GM12878 (cell line): ENCODE results near the gene DNMBP. TPM values are rescaled to one million over a fixed set of nuclear protein-coding genes. Genes with fewer than 3 reads are reported as not detected.

Experiments used
- ATAC-seq: fragments of 200-7000 bp; cut with Tn5 transposase; 3 replicates; pipeline ENCODE4 v1.9.1; 2020; ENCODE audit warnings: mild to moderate bottlenecking, moderate library complexity
- BruUV-seq: library from RNA; stranded (reverse); fragments of 400-500 nt; replicated peaks from 2 replicates; lab custom pipeline; 2021; lab: Mats Ljungman, UMichigan
- CTCF ChIA-PET: fragments of 300-600 bp; sonication (Branson Sonifier 250); formaldehyde crosslinking; extraction: SDS; loops from one replicate; lab custom pipeline; 2021; ENCODE audit warnings: inconsistent platforms; lab: Yijun Ruan, JAX
- POLR2A ChIA-PET: fragments of 350-600 bp; formaldehyde crosslinking; extraction: SDS; loops from one replicate; lab custom pipeline; 2021; ENCODE audit warnings: inconsistent platforms; lab: Charles Lee
- RAD21 ChIA-PET: fragments of 300-600 bp; sonication (Branson Sonifier 250); formaldehyde crosslinking; loops from one replicate; lab custom pipeline; 2023; ENCODE audit warnings: antibody characterized with exemption; ENCODE audit not compliant: unreplicated experiment; lab: Charles Lee
- SMC1A ChIA-PET: fragments of 300-600 bp; sonication (Branson Sonifier 250); formaldehyde crosslinking; loops from one replicate; lab custom pipeline; 2023; ENCODE audit not compliant: unreplicated experiment, uncharacterized antibody; lab: Charles Lee
- DNase-seq: peaks from one replicate; pipeline ENCODE4 v3.0.0-alpha.2; 2011; ENCODE audit warnings: low read depth, low spot score
- FAIRE-seq: peaks from 3 replicates; lab custom pipeline; 2011; peaks lifted over from hg19 to GRCh38; lab: Jason Lieb, UNC
- H2AFZ ChIP-seq: 2 replicates; pipeline ENCODE4 v1.6.0; 2011; ENCODE audit warnings: low read depth, low read length, control low read depth; ENCODE audit not compliant: control insufficient read depth
- H3K27ac ChIP-seq: 2 replicates; pipeline ENCODE4 v1.5.1; 2011; ENCODE audit warnings: control low read depth; ENCODE audit not compliant: control insufficient read depth, insufficient read depth
- H3K27me3 ChIP-seq, 2 experiments: replicated peaks in 1 of 2; 2 replicates each; pipeline versions ENCODE4 v1.6.0 to v1.6.1; 2011; ENCODE audit warnings: low read length in 1 of 2; ENCODE audit not compliant: control insufficient read depth in 2 of 2, insufficient read depth in 2 of 2
- H3K36me3 ChIP-seq, 2 experiments: 2 replicates each; pipeline ENCODE4 v1.5.1; 2011; ENCODE audit warnings: low read length in 1 of 2; ENCODE audit not compliant: control insufficient read depth in 2 of 2, insufficient read depth in 2 of 2
- H3K4me1 ChIP-seq: 2 replicates; pipeline ENCODE4 v1.6.1; 2011; ENCODE audit warnings: mild to moderate bottlenecking, low read length, moderate library complexity, mixed read lengths; ENCODE audit not compliant: control insufficient read depth, insufficient read depth
- H3K4me2 ChIP-seq: 2 replicates; pipeline ENCODE4 v1.6.0; 2011; ENCODE audit warnings: control low read depth; ENCODE audit not compliant: control insufficient read depth, insufficient read depth
- H3K4me3 ChIP-seq: fragments of 200-600 bp; sonication (generic); 2 replicates; pipeline ENCODE4 v1.5.1; 2016
- H3K79me2 ChIP-seq: 2 replicates; pipeline ENCODE4 v1.6.0; 2011; ENCODE audit warnings: low read length; ENCODE audit not compliant: control insufficient read depth, insufficient read depth
- H3K9ac ChIP-seq: 2 replicates; pipeline ENCODE4 v1.8.0; 2011; ENCODE audit warnings: low read length, control low read depth, mixed read lengths; ENCODE audit not compliant: control insufficient read depth, insufficient read depth
- H3K9me3 ChIP-seq: replicated peaks from 3 replicates; pipeline ENCODE4 v1.5.1; 2011; ENCODE audit warnings: mild to moderate bottlenecking, low read length; ENCODE audit not compliant: control insufficient read depth, insufficient read depth
- H4K20me1 ChIP-seq: 2 replicates; pipeline ENCODE4 v1.6.0; 2011; ENCODE audit not compliant: control insufficient read depth, insufficient read depth
- MTA2 ChIP-seq: fragments of 450-650 bp; IDR thresholded peaks from 2 replicates; pipeline ENCODE4 v1.6.1; 2016; ENCODE audit warnings: low read depth, mild to moderate bottlenecking, moderate library complexity
- PAX8 ChIP-seq: fragments of 450-650 bp; IDR thresholded peaks from 2 replicates; pipeline ENCODE4 v1.6.1; 2017; ENCODE audit warnings: mild to moderate bottlenecking, moderate library complexity
- ZNF622 ChIP-seq: fragments of 450-650 bp; IDR thresholded peaks from 2 replicates; pipeline ENCODE4 v1.6.1; 2017; ENCODE audit warnings: mild to moderate bottlenecking, inconsistent platforms
- WGBS: methylation state at CpG from one replicate; pipeline ENCODE4 v1.1.6; 2016; ENCODE audit warnings: low lambda C conversion rate; ENCODE audit not compliant: insufficient replicate concordance, insufficient coverage; ENCODE audit errors: missing lambda C conversion rate; 5-methylcytosine and 5-hydroxymethylcytosine counted together
- in situ Hi-C: fragments of 300-500 bp; cut with MboI; formaldehyde crosslinking; loops from 9 replicates; pipeline ENCODE4 v1.14.3; 2018; ENCODE audit warnings: mixed read lengths
- intact Hi-C: fragments of 100-400 bp; cut with micrococcal nuclease; formaldehyde crosslinking; loops from one replicate; pipeline ENCODE4 v1.14.2; 2022; ENCODE audit not compliant: unreplicated experiment
- polyA plus RNA-seq, 11 experiments: library from polyadenylated mRNA; depleted of rRNA in 4 of 11; unstranded in 6 of 11; stranded (reverse) in 5 of 11; fragments of >200 nt; fragmentation: Nextera tagmentation in 4 of 11; fragmentation: Illumina TruSeq in 1 of 11; extraction: Ambion mirVana in 4 of 11; extraction: Trizol in 1 of 11; gene quantifications; 1 replicate in 1 of 11; 2 replicates in 10 of 11; pipeline versions ENCODE4 v1.2.1 to v1.2.3, GENCODE V29; 2011 to 2016; ENCODE audit warnings: inconsistent platforms in 2 of 11, missing spikeins in 2 of 11, low read depth in 1 of 11
- total RNA-seq, 4 experiments: library from RNA; depleted of rRNA in 3 of 4; stranded (reverse); fragments of >200 nt in 3 of 4; fragmentation: Illumina TruSeq in 1 of 4; extraction: Trizol in 1 of 4; gene quantifications; 2 replicates each; pipeline versions ENCODE4 v1.2.1 to v1.2.3, GENCODE V29; 2013 to 2021
- TF ChIP-seq, protein P1 (sequence below): fragments of 450-650 bp; IDR thresholded peaks from 2 replicates; pipeline ENCODE4 v1.6.1; 2014; ENCODE audit warnings: mild to moderate bottlenecking
- TF ChIP-seq, protein P2 (sequence below): fragments of 450-650 bp; IDR thresholded peaks from 2 replicates; pipeline ENCODE4 v1.6.1; 2017; ENCODE audit warnings: mild to moderate bottlenecking, moderate library complexity

DNMBP gene
- total and polyA plus RNA-seq, 10 of the 15 experiments (the other 5 are each of a cell fraction or from before 2014, with no cell fraction given) = 7.1 to 45.0 (median 22.0) TPM

DNA sequence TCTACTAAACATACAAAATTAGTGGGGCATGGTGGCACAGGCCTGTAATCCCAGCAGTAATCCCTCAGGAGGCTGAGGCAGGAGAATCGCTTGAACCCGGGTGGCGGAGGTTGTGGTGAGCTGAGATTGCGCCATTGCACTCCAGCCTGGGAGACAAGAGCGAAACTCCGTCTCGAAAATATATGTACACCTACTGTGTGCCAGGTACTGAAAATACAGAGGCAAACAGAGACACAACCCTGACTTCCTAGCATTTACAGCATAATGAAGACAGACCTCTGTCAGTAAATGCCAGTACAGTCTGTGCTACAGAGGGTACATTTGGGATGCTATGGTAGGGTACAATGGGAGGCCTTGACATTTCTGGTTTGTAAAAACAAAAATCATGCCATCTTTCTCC lies 160.7 kb downstream of the DNMBP start:
- no peak for FAIRE-seq
- Histone ChIP-seq H3K9me3 (no peaks in the 10 kb centered on the region), H3K79me2 (no peaks in the 10 kb centered on the region), H3K4me1 (0 out of 2 replicates have a peak, but pooled peaks cover 2% of the 10 kb centered on the region), H3K36me3 (no peaks in the 10 kb centered on the region), H3K9ac (no peak overlapping the region), H4K20me1 (no peaks in the 10 kb centered on the region), H3K27me3 (no peaks in the 10 kb centered on the region), H3K4me2 (no peak overlapping the region), H2AFZ (no peak overlapping the region), H3K27ac (no peak overlapping the region), H3K4me3 (no peak overlapping the region)
- no peak for DNase-seq
- ChIA-PET RAD21 (interaction anchor here (1.1 to 9.4 kb wide), 2 partner anchors 126 to 197 kb away, joined by 3 to 152 read pairs; no protein-coding TSS in a partner anchor), CTCF (interaction anchor here (1.2 to 15.9 kb wide), 2 partner anchors 34 to 195 kb away, joined by 3 to 340 read pairs; no protein-coding TSS in a partner anchor), POLR2A (no interaction called here), SMC1A (interaction anchor here (0.7 to 9.1 kb wide), 4 partner anchors 10 to 200 kb away, joined by 3 to 173 read pairs (median 6); no protein-coding TSS in a partner anchor)
- intact Hi-C loops = loop anchor here (5.0 to 10.0 kb wide), 4 partner anchors 336 to 663 kb away; partner anchors contain the start of gene ERLIN1
- no peak for TF ChIP-seq PAX8
- TF ChIP-seq, protein P1, sequence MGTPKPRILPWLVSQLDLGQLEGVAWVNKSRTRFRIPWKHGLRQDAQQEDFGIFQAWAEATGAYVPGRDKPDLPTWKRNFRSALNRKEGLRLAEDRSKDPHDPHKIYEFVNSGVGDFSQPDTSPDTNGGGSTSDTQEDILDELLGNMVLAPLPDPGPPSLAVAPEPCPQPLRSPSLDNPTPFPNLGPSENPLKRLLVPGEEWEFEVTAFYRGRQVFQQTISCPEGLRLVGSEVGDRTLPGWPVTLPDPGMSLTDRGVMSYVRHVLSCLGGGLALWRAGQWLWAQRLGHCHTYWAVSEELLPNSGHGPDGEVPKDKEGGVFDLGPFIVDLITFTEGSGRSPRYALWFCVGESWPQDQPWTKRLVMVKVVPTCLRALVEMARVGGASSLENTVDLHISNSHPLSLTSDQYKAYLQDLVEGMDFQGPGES = no peak
- TF ChIP-seq ZNF622 = no peak
- TF ChIP-seq MTA2 = no peak
- TF ChIP-seq, protein P2, sequence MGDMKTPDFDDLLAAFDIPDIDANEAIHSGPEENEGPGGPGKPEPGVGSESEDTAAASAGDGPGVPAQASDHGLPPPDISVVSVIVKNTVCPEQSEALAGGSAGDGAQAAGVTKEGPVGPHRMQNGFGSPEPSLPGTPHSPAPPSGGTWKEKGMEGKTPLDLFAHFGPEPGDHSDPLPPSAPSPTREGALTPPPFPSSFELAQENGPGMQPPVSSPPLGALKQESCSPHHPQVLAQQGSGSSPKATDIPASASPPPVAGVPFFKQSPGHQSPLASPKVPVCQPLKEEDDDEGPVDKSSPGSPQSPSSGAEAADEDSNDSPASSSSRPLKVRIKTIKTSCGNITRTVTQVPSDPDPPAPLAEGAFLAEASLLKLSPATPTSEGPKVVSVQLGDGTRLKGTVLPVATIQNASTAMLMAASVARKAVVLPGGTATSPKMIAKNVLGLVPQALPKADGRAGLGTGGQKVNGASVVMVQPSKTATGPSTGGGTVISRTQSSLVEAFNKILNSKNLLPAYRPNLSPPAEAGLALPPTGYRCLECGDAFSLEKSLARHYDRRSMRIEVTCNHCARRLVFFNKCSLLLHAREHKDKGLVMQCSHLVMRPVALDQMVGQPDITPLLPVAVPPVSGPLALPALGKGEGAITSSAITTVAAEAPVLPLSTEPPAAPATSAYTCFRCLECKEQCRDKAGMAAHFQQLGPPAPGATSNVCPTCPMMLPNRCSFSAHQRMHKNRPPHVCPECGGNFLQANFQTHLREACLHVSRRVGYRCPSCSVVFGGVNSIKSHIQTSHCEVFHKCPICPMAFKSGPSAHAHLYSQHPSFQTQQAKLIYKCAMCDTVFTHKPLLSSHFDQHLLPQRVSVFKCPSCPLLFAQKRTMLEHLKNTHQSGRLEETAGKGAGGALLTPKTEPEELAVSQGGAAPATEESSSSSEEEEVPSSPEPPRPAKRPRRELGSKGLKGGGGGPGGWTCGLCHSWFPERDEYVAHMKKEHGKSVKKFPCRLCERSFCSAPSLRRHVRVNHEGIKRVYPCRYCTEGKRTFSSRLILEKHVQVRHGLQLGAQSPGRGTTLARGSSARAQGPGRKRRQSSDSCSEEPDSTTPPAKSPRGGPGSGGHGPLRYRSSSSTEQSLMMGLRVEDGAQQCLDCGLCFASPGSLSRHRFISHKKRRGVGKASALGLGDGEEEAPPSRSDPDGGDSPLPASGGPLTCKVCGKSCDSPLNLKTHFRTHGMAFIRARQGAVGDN = no peak
- in situ Hi-C loops = no loop called here
- no peak for ATAC-seq
- BruUV-seq = no TSS peak
- 75% methylated on average over 7 of the region's 7 CpGs for WGBS
